ENCODE results near the gene CRHBP.
"Not testable (repeated sequence)": the region's sequence is repeated elsewhere in the genome, so short reads cannot be mapped to it uniquely, and the experiment has no call there.

DNA sequence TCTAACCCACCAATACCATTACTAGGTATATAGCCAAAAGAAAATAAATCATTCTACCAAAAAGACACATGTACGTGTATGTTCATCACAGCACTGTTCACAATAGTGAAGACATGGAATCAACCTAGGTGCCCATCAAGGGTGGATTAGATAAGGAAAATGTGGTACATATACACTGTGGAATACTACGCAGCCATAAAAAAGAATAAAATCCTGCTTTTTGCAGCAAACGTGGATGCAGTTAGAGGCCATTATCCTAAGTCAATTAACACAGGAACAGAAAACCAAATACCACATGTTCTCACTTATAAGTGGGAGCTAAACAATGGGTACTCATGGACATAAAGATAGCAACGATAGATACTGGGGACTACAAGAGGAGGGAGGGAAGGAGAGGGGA lies 45.4 kb downstream of the CRHBP start:
- TF ChIP-seq, protein P1, sequence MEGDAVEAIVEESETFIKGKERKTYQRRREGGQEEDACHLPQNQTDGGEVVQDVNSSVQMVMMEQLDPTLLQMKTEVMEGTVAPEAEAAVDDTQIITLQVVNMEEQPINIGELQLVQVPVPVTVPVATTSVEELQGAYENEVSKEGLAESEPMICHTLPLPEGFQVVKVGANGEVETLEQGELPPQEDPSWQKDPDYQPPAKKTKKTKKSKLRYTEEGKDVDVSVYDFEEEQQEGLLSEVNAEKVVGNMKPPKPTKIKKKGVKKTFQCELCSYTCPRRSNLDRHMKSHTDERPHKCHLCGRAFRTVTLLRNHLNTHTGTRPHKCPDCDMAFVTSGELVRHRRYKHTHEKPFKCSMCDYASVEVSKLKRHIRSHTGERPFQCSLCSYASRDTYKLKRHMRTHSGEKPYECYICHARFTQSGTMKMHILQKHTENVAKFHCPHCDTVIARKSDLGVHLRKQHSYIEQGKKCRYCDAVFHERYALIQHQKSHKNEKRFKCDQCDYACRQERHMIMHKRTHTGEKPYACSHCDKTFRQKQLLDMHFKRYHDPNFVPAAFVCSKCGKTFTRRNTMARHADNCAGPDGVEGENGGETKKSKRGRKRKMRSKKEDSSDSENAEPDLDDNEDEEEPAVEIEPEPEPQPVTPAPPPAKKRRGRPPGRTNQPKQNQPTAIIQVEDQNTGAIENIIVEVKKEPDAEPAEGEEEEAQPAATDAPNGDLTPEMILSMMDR (conservative IDR thresholded peaks at IDR 0.05) = not testable (repeated sequence)
- not testable (repeated sequence) for TF ChIP-seq EZH2 (IDR thresholded peaks at IDR 0.05; ENCODE audit: low read depth)

Measured in PC-9 (cell line).